Natural killer cell (primary cell): Measurements from ENCODE around the gene FAM168B. TPM values are rescaled to one million over a fixed set of nuclear protein-coding genes. Genes with fewer than 3 reads are reported as not detected.

Experiments
- ATAC-seq, 3 donors: fragments of 150-1000 bp in 2 of 3; fragments of 200-7000 bp in 1 of 3; cut with Tn5 transposase; 1 replicate in 1 of 3; 2 replicates in 2 of 3; pipeline ENCODE4 v1.10.0; 2021; ENCODE audit warnings: mild to moderate bottlenecking in 2 of 3, moderate library complexity in 2 of 3
- DNase-seq, 2 donors: peaks; one replicate each; pipeline versions ENCODE4 v3.0.0 to v3.0.0-alpha.2; 2013 to 2021; ENCODE audit warnings: mixed read lengths in 1 of 2
- H3K27ac ChIP-seq: one replicate; pipeline ENCODE4 v1.5.1; 2013; ENCODE audit warnings: mild to moderate bottlenecking, low read length
- H3K27me3 ChIP-seq: one replicate; pipeline ENCODE4 v1.6.1; 2013; ENCODE audit warnings: low read length; ENCODE audit not compliant: control insufficient read depth, insufficient read depth
- H3K36me3 ChIP-seq: one replicate; pipeline ENCODE4 v1.6.1; 2013; ENCODE audit warnings: low read length; ENCODE audit not compliant: control insufficient read depth, insufficient read depth
- H3K4me1 ChIP-seq: one replicate; pipeline ENCODE4 v1.6.1; 2013; ENCODE audit warnings: low read length; ENCODE audit not compliant: control insufficient read depth, insufficient read depth
- H3K4me3 ChIP-seq: one replicate; pipeline ENCODE4 v1.5.1; 2013; ENCODE audit warnings: low read length
- H3K9me3 ChIP-seq: one replicate; pipeline ENCODE4 v1.6.1; 2013; ENCODE audit warnings: low read length; ENCODE audit not compliant: control insufficient read depth, insufficient read depth
- H3K27ac Mint-ChIP-seq, 2 donors: one replicate each; pipeline ENCODE4 v1.8.0; 2022; ENCODE audit warnings: mild to moderate bottlenecking in 2 of 2, mixed read lengths in 2 of 2, moderate library complexity in 1 of 2
- H3K27me3 Mint-ChIP-seq, 2 donors: one replicate each; pipeline ENCODE4 v1.8.0; 2022; ENCODE audit warnings: low read depth in 2 of 2, mixed read lengths in 2 of 2
- H3K36me3 Mint-ChIP-seq: one replicate; pipeline ENCODE4 v1.8.0; 2022; ENCODE audit warnings: mixed read lengths
- H3K4me1 Mint-ChIP-seq, 2 donors: one replicate each; pipeline ENCODE4 v1.8.0; 2022; ENCODE audit warnings: mixed read lengths in 2 of 2
- H3K4me3 Mint-ChIP-seq: one replicate; pipeline ENCODE4 v1.8.0; 2022; ENCODE audit warnings: mild to moderate bottlenecking, moderate library complexity, mixed read lengths
- H3K9me3 Mint-ChIP-seq, 2 donors: one replicate each; pipeline ENCODE4 v1.8.0; 2022; ENCODE audit warnings: mixed read lengths in 2 of 2
- WGBS: methylation state at CpG from one replicate; pipeline ENCODE4 v1.1.7; 2013; ENCODE audit warnings: missing lambda C conversion rate; ENCODE audit not compliant: insufficient coverage; 5-methylcytosine and 5-hydroxymethylcytosine counted together
- intact Hi-C: fragments of 100-400 bp; cut with micrococcal nuclease; formaldehyde crosslinking; loops from one replicate; pipeline ENCODE4 v1.14.2; 2022
- total RNA-seq, 4 donors: library from RNA; stranded (reverse); fragments of 120-200 nt in 1 of 4; gene quantifications; one replicate each; pipeline versions ENCODE4 v1.2.3 to v1.2.4, GENCODE V29; 2013 to 2022
- TF ChIP-seq, protein P1 (sequence below): fragments of 200-600 bp; IDR thresholded peaks from one replicate; pipeline ENCODE4 v1.8.0; 2022; ENCODE audit warnings: antibody characterized with exemption

FAM168B gene
- total RNA-seq, 3 donors from 2014 or later (not counting 1 experiment from before 2014, with no cell fraction given) = 56.0 to 70.7 (median 65.3) TPM

DNA sequence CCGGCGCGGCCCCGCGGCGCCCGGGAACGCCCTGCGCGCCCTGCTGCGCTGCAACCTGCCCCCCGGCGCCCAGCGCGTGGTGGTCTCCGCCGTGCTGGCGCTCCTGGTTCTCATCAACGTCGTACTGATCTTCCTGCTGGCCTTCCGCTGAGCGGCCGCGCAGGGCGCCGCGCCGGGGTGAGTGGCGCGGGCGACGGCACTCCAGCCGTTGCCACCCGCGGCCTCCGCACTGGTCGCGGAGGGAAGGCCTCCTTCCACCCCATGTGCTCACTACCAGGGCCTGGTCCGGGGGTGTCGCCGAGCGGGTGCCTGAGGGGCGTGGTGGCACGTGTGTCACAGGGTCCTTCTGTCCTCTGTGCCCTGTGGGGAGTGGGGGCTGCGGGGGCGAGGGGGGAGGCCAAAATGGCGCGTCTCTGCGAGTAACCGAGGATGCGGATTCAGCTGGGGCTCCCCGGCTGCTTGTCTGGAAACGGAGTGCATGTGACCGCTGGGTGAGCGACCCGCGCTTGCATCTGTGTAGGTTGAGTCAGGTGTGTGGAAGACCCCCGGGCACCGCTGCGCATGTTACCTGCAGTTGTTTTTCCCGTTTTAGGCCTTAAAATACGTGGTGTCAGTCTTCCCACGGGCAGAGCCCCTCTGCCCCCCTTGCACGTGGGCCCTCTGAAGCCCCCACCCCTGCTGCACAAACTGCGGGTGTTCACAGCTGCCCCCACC is 58.0 kb downstream of the FAM168B start:
- H3K9me3 ChIP-seq = no peaks in the 10 kb centered on the region
- Mint-ChIP-seq H3K4me1 (peaks cover 0 to 4% of the 10 kb centered on the region in 2 donors), H3K27ac (no peak overlapping the region), H3K27me3 (peaks cover 13 to 17% of the 10 kb centered on the region in 2 donors), H3K36me3 (no peaks in the 10 kb centered on the region), H3K9me3 (no peaks in the 10 kb centered on the region), H3K4me3 (no peak overlapping the region)
- H3K4me1 ChIP-seq = peaks cover 10% of the 10 kb centered on the region
- DNase-seq = no peak
- TF ChIP-seq, protein P1, sequence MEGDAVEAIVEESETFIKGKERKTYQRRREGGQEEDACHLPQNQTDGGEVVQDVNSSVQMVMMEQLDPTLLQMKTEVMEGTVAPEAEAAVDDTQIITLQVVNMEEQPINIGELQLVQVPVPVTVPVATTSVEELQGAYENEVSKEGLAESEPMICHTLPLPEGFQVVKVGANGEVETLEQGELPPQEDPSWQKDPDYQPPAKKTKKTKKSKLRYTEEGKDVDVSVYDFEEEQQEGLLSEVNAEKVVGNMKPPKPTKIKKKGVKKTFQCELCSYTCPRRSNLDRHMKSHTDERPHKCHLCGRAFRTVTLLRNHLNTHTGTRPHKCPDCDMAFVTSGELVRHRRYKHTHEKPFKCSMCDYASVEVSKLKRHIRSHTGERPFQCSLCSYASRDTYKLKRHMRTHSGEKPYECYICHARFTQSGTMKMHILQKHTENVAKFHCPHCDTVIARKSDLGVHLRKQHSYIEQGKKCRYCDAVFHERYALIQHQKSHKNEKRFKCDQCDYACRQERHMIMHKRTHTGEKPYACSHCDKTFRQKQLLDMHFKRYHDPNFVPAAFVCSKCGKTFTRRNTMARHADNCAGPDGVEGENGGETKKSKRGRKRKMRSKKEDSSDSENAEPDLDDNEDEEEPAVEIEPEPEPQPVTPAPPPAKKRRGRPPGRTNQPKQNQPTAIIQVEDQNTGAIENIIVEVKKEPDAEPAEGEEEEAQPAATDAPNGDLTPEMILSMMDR = no peak
- H3K27ac ChIP-seq = no peak overlapping the region
- H3K36me3 ChIP-seq = no peaks in the 10 kb centered on the region
- no peak overlapping the region for H3K4me3 ChIP-seq
- 11% methylated on average over 65 of the region's 65 CpGs for WGBS
- no peak for ATAC-seq
- peaks cover 12% of the 10 kb centered on the region for H3K27me3 ChIP-seq
- intact Hi-C loops = no loop called here

GRCh38 chr2:131034122-131035051 is 58.9 kb downstream of the FAM168B start:
- 6% methylated on average over 61 of the region's 61 CpGs for WGBS
- H3K36me3 Mint-ChIP-seq = no peaks in the 10 kb centered on the region
- TF ChIP-seq, protein P1 = no peak
- intact Hi-C loops = no loop called here
- Histone ChIP-seq H3K36me3 (no peaks in the 10 kb centered on the region), H3K9me3 (no peaks in the 10 kb centered on the region), H3K4me3 (no peak overlapping the region), H3K4me1 (peaks cover 2% of the 10 kb centered on the region), H3K27me3 (peaks cover 10% of the 10 kb centered on the region), H3K27ac (no peak overlapping the region)
- H3K27ac Mint-ChIP-seq = no peak overlapping the region
- H3K27me3 Mint-ChIP-seq = peaks cover 11 to 13% of the 10 kb centered on the region in 2 donors
- peak in 1 of 2 donors; percentile 44 for DNase-seq
- no peak overlapping the region for H3K4me3 Mint-ChIP-seq
- no peaks in the 10 kb centered on the region for H3K4me1 Mint-ChIP-seq
- H3K9me3 Mint-ChIP-seq = no peaks in the 10 kb centered on the region
- no peak for ATAC-seq

DNA sequence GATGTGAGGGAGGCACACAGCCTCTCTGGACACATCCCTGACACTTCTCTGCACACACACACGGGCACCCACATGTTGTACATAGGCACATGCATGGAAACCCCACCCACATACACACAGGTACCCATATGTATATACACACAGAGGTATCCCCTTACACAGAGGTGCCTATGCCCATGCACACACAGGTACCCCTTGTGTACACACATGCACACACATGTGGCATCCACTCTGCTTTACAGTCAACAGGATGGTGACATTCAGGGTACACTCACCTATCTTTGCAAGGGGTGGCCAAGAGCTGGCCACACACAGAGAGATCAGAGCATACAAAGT is 59.5 kb downstream of the FAM168B start:
- H3K27me3 Mint-ChIP-seq = peaks cover 11 to 15% of the 10 kb centered on the region in 2 donors
- H3K4me3 Mint-ChIP-seq = no peak overlapping the region
- TF ChIP-seq, protein P1 = no peak
- no peak for DNase-seq
- intact Hi-C loops = no loop called here
- H3K9me3 ChIP-seq = no peaks in the 10 kb centered on the region
- no peaks in the 10 kb centered on the region for H3K4me1 ChIP-seq
- no peaks in the 10 kb centered on the region for H3K36me3 ChIP-seq
- no peak overlapping the region for H3K4me3 ChIP-seq
- 78% methylated on average over 1 of the region's 1 CpG for WGBS
- no peak overlapping the region for H3K27ac Mint-ChIP-seq
- ATAC-seq = peak in 1 of 3 donors; percentile 11
- H3K27me3 ChIP-seq = peaks cover 5% of the 10 kb centered on the region
- no peaks in the 10 kb centered on the region for H3K36me3 Mint-ChIP-seq
- no peak overlapping the region for H3K27ac ChIP-seq
- no peaks in the 10 kb centered on the region for H3K4me1 Mint-ChIP-seq
- no peaks in the 10 kb centered on the region for H3K9me3 Mint-ChIP-seq
